Adrenal gland (tissue), 12 donors: ENCODE data around the gene TPP2. TPM values are rescaled to one million over a fixed set of nuclear protein-coding genes. Genes with fewer than 3 reads are reported as not detected.

Experiments
- DNase-seq, 7 donors: peaks; one replicate each; pipeline ENCODE4 v3.0.0-alpha.2; 2019 to 2020
- H3K27ac ChIP-seq, 5 donors: fragments of 200-600 bp; sonication (generic) in 4 of 5; 1 replicate in 3 of 5; 2 replicates in 2 of 5; pipeline versions ENCODE4 v1.5.1 to v1.8.0; 2016 to 2020; ENCODE audit warnings: mild to moderate bottlenecking in 1 of 5
- H3K27me3 ChIP-seq: fragments of 200-600 bp; 2 replicates; pipeline ENCODE4 v1.8.0; 2021
- H3K36me3 ChIP-seq, 2 donors: fragments of 200-600 bp; replicated peaks in 1 of 2; 1 replicate in 1 of 2; 2 replicates in 1 of 2; pipeline versions ENCODE4 v1.5.1 to v1.8.0; 2018 to 2022
- H3K4me1 ChIP-seq, 2 donors: fragments of 200-600 bp; replicated peaks in 1 of 2; 1 replicate in 1 of 2; 2 replicates in 1 of 2; pipeline versions ENCODE4 v1.5.1 to v1.8.0; 2018 to 2021
- H3K4me3 ChIP-seq, 4 donors: fragments of 200-600 bp; sonication (generic) in 3 of 4; one replicate each; pipeline ENCODE4 v1.5.1; 2016 to 2018
- H3K9me3 ChIP-seq, 3 donors: fragments of 200-600 bp; sonication (generic) in 1 of 3; replicated peaks in 1 of 3; 1 replicate in 2 of 3; 2 replicates in 1 of 3; pipeline versions ENCODE4 v1.5.1 to v1.8.0; 2016 to 2021
- CTCF ChIP-seq, 6 experiments: fragments of 450-650 bp in 4 of 6; fragments of 200-600 bp in 2 of 6; sonication (generic) in 1 of 6; IDR thresholded peaks; 1 replicate in 5 of 6; 2 replicates in 1 of 6; pipeline versions ENCODE4 v1.5.1 to v1.8.0; 2016 to 2021; ENCODE audit warnings: antibody characterized with exemption in 6 of 6, mild to moderate bottlenecking in 2 of 6, moderate library complexity in 1 of 6
- POLR2A ChIP-seq, 2 donors: fragments of 450-650 bp; IDR thresholded peaks; one replicate each; pipeline ENCODE4 v1.6.1; 2017; ENCODE audit warnings: antibody characterized with exemption in 2 of 2, mild to moderate bottlenecking in 2 of 2, moderate library complexity in 1 of 2
- WGBS, 4 donors: extraction: QIAGEN DNeasy Blood & Tissue Kit in 2 of 4; methylation state at CpG; one replicate each; pipeline versions ENCODE4 v1.1.5 to v1.1.7; 2013 to 2017; 5-methylcytosine and 5-hydroxymethylcytosine counted together
- intact Hi-C, 2 donors: fragments of 100-400 bp; cut with DNase I; formaldehyde crosslinking; loops; one replicate each; pipeline versions ENCODE4 v1.14.1 to v1.15.0; 2022 to 2023
- polyA plus RNA-seq, 3 donors: library from polyadenylated mRNA; stranded (reverse); fragments of 200-250 nt in 2 of 3; fragments of 350-450 nt in 1 of 3; fragmentation: Illumina TruSeq in 1 of 3; extraction: RNeasy Lipid Tissue Mini Kit (QIAGEN cat#74804) in 1 of 3; gene quantifications; one replicate each; pipeline ENCODE4 v1.2.3, GENCODE V29; 2013 to 2014
- total RNA-seq, 9 donors: library from RNA; depleted of rRNA in 4 of 9; stranded (reverse); fragments of >200 nt in 4 of 9; fragments of 120-200 nt in 1 of 9; fragmentation: NEBNext Ultra II Directional in 1 of 9; extraction: Animal tissue kit (Norgen Biotek cat#: 25700) in 1 of 9; gene quantifications; one replicate each; pipeline versions ENCODE4 v1.1.0 to v1.2.4, GENCODE V29; 2013 to 2023
- donor health status: healthy with polysubstance abuse.
- donor health status: Bipolar disorder and iron deficiency.
- donor health status: DM: yes; HTN: yes; CAD: no.
- donor health status: DM: no; HTN: no; CAD: no.
- donor health status: DM: no; HTN: no; CAD: no.
- donor health status: DM: yes; HTN: yes; CAD: no.

The TPP2 gene
- total and polyA plus RNA-seq, 12 donors: 13.8 to 50.6 (median 25.7) TPM

- intact Hi-C loops: no loop called here
- no peaks in the 10 kb centered on the region for H3K4me1 ChIP-seq
- 34 to 44% (median 41%) methylated on average over 11 to 13 of the region's 13 CpGs for WGBS, 4 donors
- no peak overlapping the region for H3K27ac ChIP-seq
- no peaks in the 10 kb centered on the region for H3K9me3 ChIP-seq
- peaks cover 22% of the 10 kb centered on the region for H3K27me3 ChIP-seq
- no peak overlapping the region for H3K4me3 ChIP-seq
- TF ChIP-seq CTCF (IDR thresholded peaks at IDR 0.05): no peak
- no peak for DNase-seq
- H3K36me3 ChIP-seq: no peaks in the 10 kb centered on the region
These were observed 91.7 kb downstream of the TPP2 start for GRCh38 chr13:102688306-102688973.

- Histone ChIP-seq H3K36me3 (no peaks in the 10 kb centered on the region), H3K27me3 (peaks cover 22% of the 10 kb centered on the region), H3K27ac (no peak overlapping the region), H3K4me1 (no peaks in the 10 kb centered on the region), H3K9me3 (no peaks in the 10 kb centered on the region), H3K4me3 (no peak overlapping the region)
- 81 to 87% (median 84%) methylated on average over 4 of the region's 4 CpGs for WGBS, 4 donors
- no peak for DNase-seq
- intact Hi-C loops: no loop called here
- no peak for TF ChIP-seq POLR2A (IDR thresholded peaks at IDR 0.05)
- TF ChIP-seq CTCF (IDR thresholded peaks at IDR 0.05): no peak
These were observed 94.1 kb downstream of the TPP2 start for GRCh38 chr13:102690883-102691282.

- Histone ChIP-seq H3K4me3 (no peak overlapping the region), H3K36me3 (no peaks in the 10 kb centered on the region), H3K27ac (no peak overlapping the region), H3K27me3 (peaks cover 22% of the 10 kb centered on the region), H3K4me1 (no peaks in the 10 kb centered on the region), H3K9me3 (no peaks in the 10 kb centered on the region)
- intact Hi-C loops: no loop called here
- 81 to 89% (median 85%) methylated on average over 2 of the region's 2 CpGs for WGBS, 4 donors
- no peak for TF ChIP-seq POLR2A (IDR thresholded peaks at IDR 0.05)
- TF ChIP-seq CTCF (IDR thresholded peaks at IDR 0.05): no peak
- DNase-seq: no peak
These were observed 95.7 kb downstream of the TPP2 start for GRCh38 chr13:102692491-102692826.

- 77 to 83% (median 80%) methylated on average over 4 of the region's 4 CpGs for WGBS, 4 donors
- Histone ChIP-seq H3K36me3 (no peaks in the 10 kb centered on the region), H3K27ac (no peak overlapping the region), H3K4me3 (no peak overlapping the region), H3K4me1 (no peaks in the 10 kb centered on the region), H3K9me3 (no peaks in the 10 kb centered on the region), H3K27me3 (peaks cover 22% of the 10 kb centered on the region)
- no peak for DNase-seq
- TF ChIP-seq CTCF (IDR thresholded peaks at IDR 0.05): no peak
- no peak for TF ChIP-seq POLR2A (IDR thresholded peaks at IDR 0.05)
- intact Hi-C loops: no loop called here
These were observed 96.5 kb downstream of the TPP2 start for GRCh38 chr13:102693250-102693649.
